Trophoblast cell (in vitro differentiated cells and primary cell): ENCODE data around the gene RAD54L2.
A peak's percentile ranks its signal among the peaks of the same experiment; 100 is the strongest.
"Not testable (repeated sequence)": the region's sequence is repeated elsewhere in the genome, so short reads cannot be mapped to it uniquely, and the experiment has no call there.

ENCODE experiments used
- DNase-seq, 2 donors: peaks; one replicate each; pipeline ENCODE4 v3.0.0-alpha.2; 2016
- H2AFZ ChIP-seq: 2 replicates; pipeline ENCODE4 v1.6.1; 2013; ENCODE audit warnings: low read length, moderate library complexity, mild to moderate bottlenecking; ENCODE audit not compliant: insufficient read depth, poor library complexity
- H2AK5ac ChIP-seq: 2 replicates; pipeline ENCODE4 v1.6.1; 2013; ENCODE audit warnings: mild to moderate bottlenecking, low read length
- H2BK120ac ChIP-seq: 2 replicates; pipeline ENCODE4 v1.6.1; 2013; ENCODE audit warnings: low read length, mild to moderate bottlenecking, moderate library complexity; ENCODE audit not compliant: insufficient read depth, poor library complexity
- H2BK12ac ChIP-seq: 2 replicates; pipeline ENCODE4 v1.6.1; 2013; ENCODE audit warnings: mild to moderate bottlenecking, low read length, moderate library complexity
- H2BK5ac ChIP-seq: 2 replicates; pipeline ENCODE4 v1.6.1; 2013; ENCODE audit warnings: low read length, low read depth, moderate library complexity, mild to moderate bottlenecking; ENCODE audit not compliant: poor library complexity
- H3K14ac ChIP-seq: 2 replicates; pipeline ENCODE4 v1.6.1; 2013; ENCODE audit warnings: mild to moderate bottlenecking, low read length
- H3K18ac ChIP-seq: 2 replicates; pipeline ENCODE4 v1.6.1; 2013; ENCODE audit warnings: mild to moderate bottlenecking, low read length
- H3K23ac ChIP-seq: 2 replicates; pipeline ENCODE4 v1.6.1; 2013; ENCODE audit warnings: low read length
- H3K27ac ChIP-seq: 2 replicates; pipeline ENCODE4 v1.5.1; 2013; ENCODE audit warnings: low read depth, mild to moderate bottlenecking, inconsistent platforms, low read length, moderate library complexity
- H3K27me3 ChIP-seq: 2 replicates; pipeline ENCODE4 v1.6.1; 2013; ENCODE audit warnings: inconsistent platforms, mild to moderate bottlenecking, low read length, moderate library complexity; ENCODE audit not compliant: insufficient read depth
- H3K36me3 ChIP-seq, 2 experiments: 1 replicate in 1 of 2; 2 replicates in 1 of 2; pipeline ENCODE4 v1.6.1; 2013; ENCODE audit warnings: low read length in 2 of 2, mild to moderate bottlenecking in 2 of 2, moderate library complexity in 1 of 2; ENCODE audit not compliant: insufficient read depth in 2 of 2, control insufficient read depth in 1 of 2
- H3K4ac ChIP-seq: 2 replicates; pipeline ENCODE4 v1.6.1; 2013; ENCODE audit warnings: low read depth, mild to moderate bottlenecking, low read length, moderate library complexity
- H3K4me1 ChIP-seq, 2 experiments: 1 replicate in 1 of 2; 2 replicates in 1 of 2; pipeline ENCODE4 v1.6.1; 2013; ENCODE audit warnings: low read length in 2 of 2, mild to moderate bottlenecking in 2 of 2, moderate library complexity in 1 of 2; ENCODE audit not compliant: insufficient read depth in 2 of 2, control insufficient read depth in 1 of 2
- H3K4me2 ChIP-seq: 2 replicates; pipeline ENCODE4 v1.6.1; 2013; ENCODE audit warnings: inconsistent platforms, mild to moderate bottlenecking, low read length, moderate library complexity
- H3K4me3 ChIP-seq: 2 replicates; pipeline ENCODE4 v1.5.1; 2013; ENCODE audit warnings: mild to moderate bottlenecking, low read depth, low read length, inconsistent platforms
- H3K79me1 ChIP-seq: one replicate; pipeline ENCODE4 v1.6.1; 2013; ENCODE audit warnings: low read length
- H3K79me2 ChIP-seq: 2 replicates; pipeline ENCODE4 v1.6.1; 2013; ENCODE audit warnings: low read length, mild to moderate bottlenecking; ENCODE audit not compliant: control insufficient read depth, insufficient read depth, poor library complexity
- H3K9ac ChIP-seq: 2 replicates; pipeline ENCODE4 v1.6.1; 2013; ENCODE audit warnings: mild to moderate bottlenecking, low read length
- H3K9me3 ChIP-seq: 2 replicates; pipeline ENCODE4 v1.6.1; 2013; ENCODE audit warnings: low read depth, mild to moderate bottlenecking, control low read depth, inconsistent platforms, low read length; ENCODE audit not compliant: insufficient read depth
- H4K12ac ChIP-seq: 2 replicates; pipeline ENCODE4 v1.6.1; 2013; ENCODE audit warnings: low read depth, mild to moderate bottlenecking, low read length, moderate library complexity
- H4K8ac ChIP-seq: 2 replicates; pipeline ENCODE4 v1.6.1; 2013; ENCODE audit warnings: low read depth, mild to moderate bottlenecking, low read length, moderate library complexity
- H4K91ac ChIP-seq: one replicate; pipeline ENCODE4 v1.6.1; 2013; ENCODE audit warnings: low read depth, mild to moderate bottlenecking, low read length, moderate library complexity
- WGBS: extraction: QIAGEN DNeasy Blood & Tissue Kit; methylation state at CpG from one replicate; pipeline ENCODE4 v1.1.7; 2013; ENCODE audit warnings: missing lambda C conversion rate; ENCODE audit not compliant: insufficient read length, insufficient coverage; ENCODE audit errors: extremely low coverage; 5-methylcytosine and 5-hydroxymethylcytosine counted together

Gene RAD54L2

DNA sequence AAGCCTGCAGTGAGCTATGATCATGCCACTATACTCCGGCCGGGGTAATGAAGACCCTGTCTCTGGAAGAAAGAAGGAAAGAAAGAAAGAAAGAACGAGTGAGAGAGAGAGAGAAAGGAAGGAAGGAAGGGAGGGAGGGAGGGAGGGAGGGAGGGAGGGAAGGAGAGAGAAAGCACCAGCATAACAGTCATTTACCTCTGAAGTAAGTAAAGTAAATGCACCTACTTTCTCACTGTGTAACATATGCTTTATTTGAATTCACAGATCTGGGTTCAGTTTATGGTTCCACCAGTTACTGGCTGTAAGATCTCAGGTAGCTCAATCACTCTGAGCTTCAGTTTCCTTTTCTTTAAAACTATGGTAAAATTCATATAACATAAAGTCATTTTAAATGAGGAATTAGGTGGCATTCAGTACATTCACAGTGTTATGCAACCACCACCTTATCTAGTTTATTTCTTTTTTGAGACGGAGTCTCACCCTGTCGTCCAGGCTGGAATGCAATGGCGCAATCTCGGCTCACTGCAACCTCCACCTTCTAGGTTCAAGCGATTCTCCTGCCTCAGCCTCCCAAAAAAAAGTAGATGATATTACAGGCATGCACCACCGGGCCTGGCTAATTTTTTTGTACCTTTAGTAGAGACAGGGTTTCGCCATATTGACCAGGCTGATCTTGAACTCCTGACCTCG, 16.1 kb upstream of the RAD54L2 start:
- H3K79me2 ChIP-seq = no peaks in the 10 kb centered on the region
- H3K9me3 ChIP-seq = no peaks in the 10 kb centered on the region
- H4K91ac ChIP-seq = no peak overlapping the region
- no peak overlapping the region for H3K4ac ChIP-seq
- H3K4me3 ChIP-seq = no peak overlapping the region
- H3K9ac ChIP-seq = no peak overlapping the region
- no peak overlapping the region for H2AK5ac ChIP-seq
- no peaks in the 10 kb centered on the region for H3K79me1 ChIP-seq
- peak; percentile 77 to 89 for DNase-seq
- no peak overlapping the region for H3K23ac ChIP-seq
- H3K18ac ChIP-seq = no peak overlapping the region
- no peak overlapping the region for H2BK5ac ChIP-seq
- no peak overlapping the region for H2BK120ac ChIP-seq
- H2BK12ac ChIP-seq = no peak overlapping the region
- no peak overlapping the region for H2AFZ ChIP-seq
- no peaks in the 10 kb centered on the region for H3K4me1 ChIP-seq
- H3K14ac ChIP-seq = no peak overlapping the region
- WGBS = no CpG with 5 or more reads among the region's 11 CpGs
- no peaks in the 10 kb centered on the region for H3K27me3 ChIP-seq
- H3K27ac ChIP-seq = no peak overlapping the region
- no peak overlapping the region for H3K4me2 ChIP-seq
- H3K36me3 ChIP-seq = no peaks in the 10 kb centered on the region
- H4K12ac ChIP-seq = no peak overlapping the region
- H4K8ac ChIP-seq = no peak overlapping the region

DNA sequence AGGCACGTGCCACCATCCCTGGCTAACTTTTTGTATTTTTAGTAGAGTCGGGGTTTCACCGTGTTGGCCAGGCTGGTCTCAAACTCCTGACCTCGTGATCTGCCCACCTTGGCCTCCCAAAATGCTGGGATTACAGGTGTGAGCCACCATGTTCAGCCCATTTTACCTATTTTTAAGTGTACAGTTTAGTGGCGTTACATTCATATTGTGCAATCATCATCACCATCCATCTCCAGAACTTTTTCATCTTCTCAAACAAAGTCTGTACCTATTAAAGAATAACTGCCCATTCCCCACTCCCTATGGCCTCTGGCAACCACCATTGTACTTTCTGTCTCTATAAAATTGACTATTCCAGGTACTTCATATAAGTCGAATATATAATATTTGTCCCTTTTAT, 13.6 kb upstream of the RAD54L2 start:
- no CpG with 5 or more reads among the region's 6 CpGs for WGBS
- H3K14ac ChIP-seq, H3K4me1 ChIP-seq: not testable (repeated sequence)

DNA sequence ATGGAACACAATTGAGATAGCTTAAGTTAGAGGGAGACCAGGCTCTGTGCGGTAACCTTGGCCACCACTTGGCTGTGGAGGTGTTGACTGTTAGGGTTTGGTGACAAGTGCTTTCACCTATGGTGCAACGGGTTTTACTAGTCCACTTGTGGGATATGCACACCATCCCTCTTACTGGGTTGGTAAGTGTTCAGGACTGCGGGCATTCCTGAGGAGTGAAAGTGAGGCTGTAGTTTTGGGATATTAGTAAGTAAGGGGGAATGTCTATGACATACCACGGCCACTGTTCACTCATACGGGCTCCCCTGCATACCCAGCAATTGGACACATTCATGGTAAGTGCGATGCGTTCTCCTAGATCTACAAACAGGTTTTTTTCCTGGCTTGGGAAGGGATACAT, 8.0 kb upstream of the RAD54L2 start:
- no peaks in the 10 kb centered on the region for H3K79me1 ChIP-seq
- H2BK12ac ChIP-seq = no peak overlapping the region
- H2AK5ac ChIP-seq = no peak overlapping the region
- no peak overlapping the region for H3K9ac ChIP-seq
- no CpG with 5 or more reads among the region's 7 CpGs for WGBS
- no peak overlapping the region for H3K23ac ChIP-seq
- H3K9me3 ChIP-seq = peaks cover 2% of the 10 kb centered on the region
- H3K36me3 ChIP-seq = no peaks in the 10 kb centered on the region
- no peak overlapping the region for H2BK120ac ChIP-seq
- no peaks in the 10 kb centered on the region for H3K4me1 ChIP-seq
- H3K27me3 ChIP-seq = no peaks in the 10 kb centered on the region
- H3K4ac ChIP-seq = no peak overlapping the region
- no peak overlapping the region for H3K4me2 ChIP-seq
- no peak overlapping the region for H3K27ac ChIP-seq
- H4K12ac ChIP-seq = no peak overlapping the region
- H3K18ac ChIP-seq = no peak overlapping the region
- no peak overlapping the region for H3K14ac ChIP-seq
- no peak overlapping the region for H4K91ac ChIP-seq
- peak; percentile 94 to 98 for DNase-seq
- no peak overlapping the region for H2BK5ac ChIP-seq
- no peak overlapping the region for H3K4me3 ChIP-seq
- no peaks in the 10 kb centered on the region for H3K79me2 ChIP-seq
- H2AFZ ChIP-seq = no peak overlapping the region
- H4K8ac ChIP-seq = no peak overlapping the region

More for the DNA sequence above, 13.6 kb upstream of the RAD54L2 start:
- not testable (repeated sequence) for H4K8ac ChIP-seq, H3K36me3 ChIP-seq, H3K4ac ChIP-seq, H2AFZ ChIP-seq, H2BK12ac ChIP-seq, H3K79me1 ChIP-seq, DNase-seq, H3K27me3 ChIP-seq, H4K91ac ChIP-seq, H3K9ac ChIP-seq, H3K9me3 ChIP-seq, H3K4me3 ChIP-seq, H3K18ac ChIP-seq, H2BK120ac ChIP-seq, H3K79me2 ChIP-seq, H2BK5ac ChIP-seq, H3K4me2 ChIP-seq, H3K27ac ChIP-seq, H4K12ac ChIP-seq, H2AK5ac ChIP-seq, H3K23ac ChIP-seq

DNA sequence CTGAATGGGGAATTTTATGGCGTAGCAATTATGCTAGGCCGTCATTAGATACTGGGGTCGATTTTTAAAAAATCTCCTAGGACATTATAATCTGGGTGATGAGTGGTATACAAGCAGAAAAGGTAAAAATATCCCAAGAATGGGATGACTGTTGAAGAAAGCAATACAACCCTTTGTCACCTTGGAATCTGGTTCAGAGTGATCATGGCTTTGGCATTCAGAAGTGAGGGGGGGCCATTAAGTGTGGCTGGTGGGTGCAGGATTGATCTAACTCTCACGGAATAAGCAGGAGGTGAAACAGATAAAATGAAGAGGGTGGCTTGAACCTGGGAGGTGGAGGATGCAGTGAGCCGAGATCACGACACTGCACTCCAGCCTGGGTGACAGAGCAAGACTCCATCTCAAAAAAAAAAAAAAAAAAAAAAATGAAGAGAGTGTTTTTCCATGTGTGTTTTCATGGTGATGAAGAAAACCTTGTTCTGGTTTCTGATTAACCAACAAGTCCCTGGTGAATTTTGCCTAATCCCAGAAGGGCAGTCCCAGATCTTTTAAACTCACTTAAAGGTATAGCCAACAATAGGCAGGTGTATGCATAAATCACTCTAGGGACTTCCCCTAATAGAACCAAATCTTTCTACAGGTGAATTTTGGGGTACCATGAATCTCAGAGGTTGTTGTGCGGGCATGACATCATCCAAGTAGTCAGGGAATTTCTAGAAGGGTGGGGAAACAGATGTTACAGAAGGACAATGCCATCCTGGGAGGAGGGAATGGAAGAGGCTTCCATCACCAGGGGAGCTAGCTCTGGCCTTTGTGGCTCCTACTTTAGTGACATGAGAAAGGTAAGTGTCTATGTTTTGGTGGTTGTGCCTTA, 3.1 kb upstream of the RAD54L2 start:
- Histone ChIP-seq H3K4me1 (peaks cover 5 to 7% of the 10 kb centered on the region in 2 experiments), H2BK120ac (no peak overlapping the region), H3K4me2 (no peak overlapping the region), H3K79me2 (peaks cover 8% of the 10 kb centered on the region), H4K91ac (no peak overlapping the region), H3K4me3 (no peak overlapping the region), H4K8ac (no peak overlapping the region), H3K9me3 (peaks cover 2% of the 10 kb centered on the region), H2AK5ac (no peak overlapping the region), H3K27ac (no peak overlapping the region), H3K14ac (no peak overlapping the region), H2AFZ (no peak overlapping the region), H3K36me3 (no peaks in the 10 kb centered on the region), H3K79me1 (peaks cover 4% of the 10 kb centered on the region), H4K12ac (no peak overlapping the region), H3K27me3 (no peaks in the 10 kb centered on the region), H2BK12ac (no peak overlapping the region), H3K18ac (no peak overlapping the region), H3K23ac (no peak overlapping the region), H3K4ac (no peak overlapping the region), H2BK5ac (no peak overlapping the region), H3K9ac (no peak overlapping the region)
- WGBS = no CpG with 5 or more reads among the region's 7 CpGs
- DNase-seq = peak; percentile 41 to 73
